Progenitor cell of endocrine pancreas (in vitro differentiated cells): ENCODE data around the gene ADAMTSL1. TPM values are rescaled to one million over a fixed set of nuclear protein-coding genes. Genes with fewer than 3 reads are reported as not detected.

Experiments used
- DNase-seq: peaks from one replicate; pipeline ENCODE4 v3.0.0; 2021; ENCODE audit warnings: low spot score; ENCODE audit not compliant: unreplicated experiment
- H3K27ac Mint-ChIP-seq: 2 replicates; pipeline ENCODE4 v1.8.0; 2021; ENCODE audit warnings: mild to moderate bottlenecking, moderate library complexity, mixed read lengths
- H3K27me3 Mint-ChIP-seq: 2 replicates; pipeline ENCODE4 v1.8.0; 2021; ENCODE audit warnings: mixed read lengths
- H3K36me3 Mint-ChIP-seq: 2 replicates; pipeline ENCODE4 v1.8.0; 2022; ENCODE audit warnings: mixed read lengths; ENCODE audit not compliant: insufficient read depth
- H3K4me1 Mint-ChIP-seq: 2 replicates; pipeline ENCODE4 v1.8.0; 2021; ENCODE audit warnings: low read depth, mixed read lengths
- H3K4me3 Mint-ChIP-seq: 2 replicates; pipeline ENCODE4 v1.8.0; 2021; ENCODE audit warnings: low read depth, mild to moderate bottlenecking, moderate library complexity, mixed read lengths
- H3K9me3 Mint-ChIP-seq: 2 replicates; pipeline ENCODE4 v1.8.0; 2021; ENCODE audit warnings: low read depth, mixed read lengths
- total RNA-seq: library from RNA; stranded (reverse); gene quantifications from 2 replicates; pipeline ENCODE4 v1.2.1, GENCODE V29; 2021
- TF ChIP-seq, protein P1 (sequence below): fragments of 200-600 bp; sonication (generic); IDR thresholded peaks from one replicate; pipeline ENCODE4 v1.5.0; 2021; ENCODE audit warnings: antibody characterized with exemption, mild to moderate bottlenecking; ENCODE audit not compliant: unreplicated experiment

Gene ADAMTSL1
- total RNA-seq, 1 donor from 2014 or later, result 2.1 TPM

DNA sequence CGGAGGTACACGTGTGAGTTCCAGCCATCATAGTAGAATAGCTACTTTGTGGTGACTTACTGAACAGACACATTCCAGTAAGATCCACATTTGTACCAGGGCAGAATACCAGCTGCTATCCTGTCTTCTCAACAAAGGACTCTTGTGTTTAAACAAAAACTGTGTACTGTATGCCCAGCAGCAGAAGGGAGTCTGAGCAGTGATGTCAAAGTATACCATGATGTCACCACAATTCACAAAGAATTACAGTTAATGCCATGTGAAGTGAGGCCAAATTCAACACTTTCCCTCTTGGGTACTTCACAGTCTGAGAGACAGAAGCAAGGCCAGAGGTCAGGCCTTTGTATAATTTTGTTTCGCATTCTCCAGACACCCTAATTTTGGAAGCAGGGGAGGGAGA is 137.0 kb downstream of the ADAMTSL1 start:
- Mint-ChIP-seq H3K4me1 (peaks cover 4% of the 10 kb centered on the region), H3K27me3 (no peaks in the 10 kb centered on the region), H3K4me3 (no peak overlapping the region), H3K9me3 (no peaks in the 10 kb centered on the region), H3K27ac (no peak overlapping the region), H3K36me3 (no peaks in the 10 kb centered on the region)
- DNase-seq, result no peak
- TF ChIP-seq, protein P1, sequence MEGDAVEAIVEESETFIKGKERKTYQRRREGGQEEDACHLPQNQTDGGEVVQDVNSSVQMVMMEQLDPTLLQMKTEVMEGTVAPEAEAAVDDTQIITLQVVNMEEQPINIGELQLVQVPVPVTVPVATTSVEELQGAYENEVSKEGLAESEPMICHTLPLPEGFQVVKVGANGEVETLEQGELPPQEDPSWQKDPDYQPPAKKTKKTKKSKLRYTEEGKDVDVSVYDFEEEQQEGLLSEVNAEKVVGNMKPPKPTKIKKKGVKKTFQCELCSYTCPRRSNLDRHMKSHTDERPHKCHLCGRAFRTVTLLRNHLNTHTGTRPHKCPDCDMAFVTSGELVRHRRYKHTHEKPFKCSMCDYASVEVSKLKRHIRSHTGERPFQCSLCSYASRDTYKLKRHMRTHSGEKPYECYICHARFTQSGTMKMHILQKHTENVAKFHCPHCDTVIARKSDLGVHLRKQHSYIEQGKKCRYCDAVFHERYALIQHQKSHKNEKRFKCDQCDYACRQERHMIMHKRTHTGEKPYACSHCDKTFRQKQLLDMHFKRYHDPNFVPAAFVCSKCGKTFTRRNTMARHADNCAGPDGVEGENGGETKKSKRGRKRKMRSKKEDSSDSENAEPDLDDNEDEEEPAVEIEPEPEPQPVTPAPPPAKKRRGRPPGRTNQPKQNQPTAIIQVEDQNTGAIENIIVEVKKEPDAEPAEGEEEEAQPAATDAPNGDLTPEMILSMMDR, result no peak

DNA sequence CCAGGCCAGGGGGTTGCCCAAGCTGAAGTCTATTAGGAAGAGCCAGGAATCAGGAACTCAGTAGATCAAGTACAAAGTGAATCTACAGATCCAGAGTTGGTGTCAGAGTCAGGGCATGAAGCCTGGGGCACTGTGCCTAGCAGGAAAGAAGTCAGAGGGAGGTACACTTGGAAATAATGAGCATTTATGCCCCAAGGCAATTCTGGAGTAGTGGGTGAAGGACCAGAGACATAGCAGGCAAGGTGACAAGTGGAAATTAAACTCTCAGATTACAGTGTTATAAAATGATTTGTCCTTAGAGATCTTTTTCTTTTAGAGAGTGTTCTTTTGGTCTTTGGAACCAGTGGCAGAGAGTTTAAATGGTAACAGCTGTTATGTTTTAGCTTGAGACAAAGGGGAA is 138.0 kb downstream of the ADAMTSL1 start:
- DNase-seq, result no peak
- Mint-ChIP-seq H3K27me3 (no peaks in the 10 kb centered on the region), H3K36me3 (no peaks in the 10 kb centered on the region), H3K9me3 (no peaks in the 10 kb centered on the region), H3K4me1 (no peaks in the 10 kb centered on the region), H3K4me3 (no peak overlapping the region), H3K27ac (no peak overlapping the region)
- TF ChIP-seq, protein P1, result no peak

DNA sequence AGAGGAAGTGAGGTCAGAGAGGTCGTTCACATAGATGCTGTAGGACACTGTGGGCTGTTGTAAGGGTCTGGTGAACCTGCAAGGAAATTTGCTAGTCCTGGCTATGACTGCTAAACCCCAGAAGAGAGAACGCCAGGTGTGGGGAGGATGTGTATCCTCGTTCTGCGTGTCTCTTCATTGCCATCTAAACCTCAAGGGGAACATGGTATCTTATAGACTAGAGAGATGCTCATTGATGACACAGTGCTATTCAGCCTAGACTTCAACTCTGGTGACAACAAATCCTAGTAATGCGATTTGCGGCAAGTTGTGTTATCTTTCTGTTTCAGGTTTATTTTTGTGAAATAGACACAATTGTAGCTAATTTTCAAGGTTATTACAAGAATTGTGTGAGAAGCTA is 140.2 kb downstream of the ADAMTSL1 start:
- Mint-ChIP-seq H3K4me1 (no peaks in the 10 kb centered on the region), H3K36me3 (no peaks in the 10 kb centered on the region), H3K4me3 (no peak overlapping the region), H3K27ac (no peak overlapping the region), H3K9me3 (no peaks in the 10 kb centered on the region), H3K27me3 (no peaks in the 10 kb centered on the region)
- no peak for DNase-seq
- TF ChIP-seq, protein P1, result no peak

DNA sequence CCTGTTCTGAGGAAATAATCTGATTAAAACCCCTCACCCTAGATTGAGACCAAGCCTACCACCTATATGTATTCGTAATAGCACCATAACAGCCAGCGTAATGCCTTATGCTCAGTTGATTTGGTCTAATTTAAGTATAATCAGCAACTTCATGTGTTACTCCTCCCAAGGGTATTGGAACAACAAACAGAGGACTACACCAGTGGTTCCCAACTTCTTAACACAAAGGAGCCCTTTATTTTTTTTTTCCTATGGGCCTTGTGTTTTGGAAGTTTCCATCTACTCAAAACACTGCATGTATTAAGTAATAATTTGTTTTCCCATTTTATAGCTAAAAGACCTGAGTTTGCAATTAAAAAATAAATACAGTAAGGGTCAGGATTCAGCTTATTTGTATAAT is 140.7 kb downstream of the ADAMTSL1 start:
- Mint-ChIP-seq H3K4me3 (no peak overlapping the region), H3K36me3 (no peaks in the 10 kb centered on the region), H3K27me3 (no peaks in the 10 kb centered on the region), H3K4me1 (no peaks in the 10 kb centered on the region), H3K27ac (no peak overlapping the region), H3K9me3 (no peaks in the 10 kb centered on the region)
- TF ChIP-seq, protein P1, result no peak
- DNase-seq, result no peak

DNA sequence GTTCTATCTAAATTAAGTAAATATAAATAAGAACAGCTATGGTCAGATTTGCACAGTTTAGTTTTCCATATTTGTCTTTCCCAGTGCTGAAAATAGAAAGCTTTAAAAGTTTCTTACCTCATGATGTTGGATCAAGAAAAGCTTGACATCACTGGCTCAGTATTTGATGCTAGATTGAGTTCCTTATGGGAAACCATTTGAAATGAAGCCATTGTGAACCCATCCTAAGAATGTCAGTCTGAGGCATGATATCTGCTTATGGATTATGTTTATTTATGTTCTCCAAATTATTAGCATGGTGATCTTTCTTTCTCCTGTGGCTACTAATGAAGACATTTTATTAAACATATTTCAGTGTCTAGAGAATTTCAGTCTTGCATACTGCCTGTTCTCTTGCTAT is 143.0 kb downstream of the ADAMTSL1 start:
- no peaks in the 10 kb centered on the region for H3K9me3 Mint-ChIP-seq
- no peak overlapping the region for H3K27ac Mint-ChIP-seq
- no peaks in the 10 kb centered on the region for H3K4me1 Mint-ChIP-seq
- TF ChIP-seq, protein P1, result no peak
- no peaks in the 10 kb centered on the region for H3K27me3 Mint-ChIP-seq
- no peak for DNase-seq
- no peak overlapping the region for H3K4me3 Mint-ChIP-seq
- H3K36me3 Mint-ChIP-seq, result no peaks in the 10 kb centered on the region
